GM20000 (cell line): ENCODE data around the gene CEP68.

Experiments used
- DNase-seq: peaks from one replicate; pipeline ENCODE4 v3.0.0; 2012; ENCODE audit warnings: low spot score
- TF ChIP-seq, protein P1 (sequence below): IDR thresholded peaks from 2 replicates; pipeline ENCODE4 v1.5.1; 2012; ENCODE audit warnings: mild to moderate bottlenecking, control low read depth; ENCODE audit errors: extremely low read depth, missing control alignments

Gene CEP68

DNA sequence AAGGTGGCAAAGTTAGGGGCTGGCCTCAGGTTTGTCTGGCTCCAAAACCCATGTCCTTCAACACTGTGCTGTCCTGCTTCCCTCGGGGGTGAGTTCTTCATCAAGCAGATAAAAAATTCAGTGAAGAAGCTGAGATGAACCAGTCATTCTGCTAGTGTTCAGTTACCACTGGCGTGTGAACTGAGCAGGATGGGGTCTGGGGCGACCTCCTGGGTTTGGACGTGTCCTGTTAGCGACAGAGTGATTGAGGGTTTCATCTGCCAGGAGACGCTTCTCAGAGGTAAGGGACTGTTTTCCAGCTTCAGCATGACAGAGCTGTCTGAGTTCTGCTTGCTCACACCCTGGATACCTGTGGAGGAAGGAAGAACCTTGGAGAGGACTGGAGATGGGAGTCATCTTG lies 14.6 kb downstream of the CEP68 start:
- DNase-seq, result no peak
- TF ChIP-seq, protein P1, sequence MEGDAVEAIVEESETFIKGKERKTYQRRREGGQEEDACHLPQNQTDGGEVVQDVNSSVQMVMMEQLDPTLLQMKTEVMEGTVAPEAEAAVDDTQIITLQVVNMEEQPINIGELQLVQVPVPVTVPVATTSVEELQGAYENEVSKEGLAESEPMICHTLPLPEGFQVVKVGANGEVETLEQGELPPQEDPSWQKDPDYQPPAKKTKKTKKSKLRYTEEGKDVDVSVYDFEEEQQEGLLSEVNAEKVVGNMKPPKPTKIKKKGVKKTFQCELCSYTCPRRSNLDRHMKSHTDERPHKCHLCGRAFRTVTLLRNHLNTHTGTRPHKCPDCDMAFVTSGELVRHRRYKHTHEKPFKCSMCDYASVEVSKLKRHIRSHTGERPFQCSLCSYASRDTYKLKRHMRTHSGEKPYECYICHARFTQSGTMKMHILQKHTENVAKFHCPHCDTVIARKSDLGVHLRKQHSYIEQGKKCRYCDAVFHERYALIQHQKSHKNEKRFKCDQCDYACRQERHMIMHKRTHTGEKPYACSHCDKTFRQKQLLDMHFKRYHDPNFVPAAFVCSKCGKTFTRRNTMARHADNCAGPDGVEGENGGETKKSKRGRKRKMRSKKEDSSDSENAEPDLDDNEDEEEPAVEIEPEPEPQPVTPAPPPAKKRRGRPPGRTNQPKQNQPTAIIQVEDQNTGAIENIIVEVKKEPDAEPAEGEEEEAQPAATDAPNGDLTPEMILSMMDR, result no peak

DNA sequence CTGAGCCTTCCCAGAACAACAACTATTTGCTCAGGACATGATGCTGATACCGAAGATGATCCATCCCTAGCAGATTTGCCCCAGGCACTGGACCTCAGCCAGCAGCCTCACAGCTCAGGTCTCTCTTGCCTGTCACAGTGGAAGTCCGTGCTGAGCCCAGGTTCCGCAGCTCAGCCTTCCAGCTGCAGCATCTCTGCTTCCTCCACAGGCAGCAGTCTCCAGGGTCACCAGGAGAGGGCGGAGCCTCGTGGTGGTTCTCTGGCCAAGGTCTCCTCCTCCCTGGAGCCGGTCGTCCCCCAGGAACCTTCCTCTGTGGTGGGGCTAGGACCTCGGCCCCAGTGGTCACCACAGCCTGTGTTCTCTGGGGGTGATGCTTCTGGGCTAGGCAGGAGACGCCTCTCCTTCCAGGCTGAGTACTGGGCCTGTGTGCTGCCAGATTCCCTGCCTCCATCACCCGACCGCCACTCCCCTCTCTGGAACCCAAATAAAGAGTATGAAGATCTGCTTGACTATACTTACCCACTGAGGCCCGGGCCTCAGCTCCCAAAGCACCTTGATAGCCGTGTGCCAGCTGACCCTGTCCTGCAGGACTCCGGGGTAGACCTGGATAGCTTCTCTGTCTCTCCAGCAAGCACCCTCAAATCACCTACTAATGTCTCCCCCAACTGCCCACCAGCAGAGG lies 15.4 kb downstream of the CEP68 start:
- no peak for DNase-seq
- TF ChIP-seq, protein P1, result no peak

DNA sequence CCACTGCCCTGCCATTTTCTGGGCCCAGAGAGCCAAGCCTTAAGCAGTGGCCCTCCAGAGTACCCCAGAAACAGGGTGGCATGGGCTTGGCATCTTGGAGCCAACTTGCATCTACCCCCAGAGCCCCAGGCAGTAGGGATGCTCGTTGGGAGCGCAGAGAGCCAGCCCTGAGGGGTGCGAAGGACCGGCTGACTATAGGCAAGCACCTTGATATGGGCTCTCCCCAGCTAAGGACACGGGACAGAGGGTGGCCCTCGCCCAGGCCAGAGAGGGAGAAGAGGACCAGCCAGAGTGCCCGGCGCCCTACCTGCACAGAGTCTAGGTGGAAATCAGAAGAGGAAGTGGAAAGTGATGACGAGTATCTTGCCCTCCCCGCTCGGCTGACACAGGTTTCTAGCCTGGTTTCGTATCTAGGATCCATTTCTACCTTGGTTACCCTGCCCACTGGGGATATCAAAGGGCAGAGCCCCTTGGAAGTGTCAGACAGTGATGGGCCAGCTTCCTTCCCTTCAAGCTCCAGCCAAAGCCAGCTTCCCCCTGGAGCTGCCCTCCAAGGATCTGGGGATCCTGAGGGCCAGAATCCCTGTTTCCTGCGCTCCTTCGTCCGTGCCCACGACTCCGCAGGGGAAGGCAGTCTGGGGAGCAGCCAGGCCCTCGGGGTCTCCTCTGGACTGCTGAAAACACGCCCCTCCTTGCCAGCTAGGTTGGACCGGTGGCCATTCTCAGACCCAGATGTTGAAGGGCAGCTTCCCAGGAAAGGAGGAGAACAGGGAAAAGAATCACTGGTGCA lies 16.2 kb downstream of the CEP68 start:
- DNase-seq, result no peak
- TF ChIP-seq, protein P1, result no peak

DNA sequence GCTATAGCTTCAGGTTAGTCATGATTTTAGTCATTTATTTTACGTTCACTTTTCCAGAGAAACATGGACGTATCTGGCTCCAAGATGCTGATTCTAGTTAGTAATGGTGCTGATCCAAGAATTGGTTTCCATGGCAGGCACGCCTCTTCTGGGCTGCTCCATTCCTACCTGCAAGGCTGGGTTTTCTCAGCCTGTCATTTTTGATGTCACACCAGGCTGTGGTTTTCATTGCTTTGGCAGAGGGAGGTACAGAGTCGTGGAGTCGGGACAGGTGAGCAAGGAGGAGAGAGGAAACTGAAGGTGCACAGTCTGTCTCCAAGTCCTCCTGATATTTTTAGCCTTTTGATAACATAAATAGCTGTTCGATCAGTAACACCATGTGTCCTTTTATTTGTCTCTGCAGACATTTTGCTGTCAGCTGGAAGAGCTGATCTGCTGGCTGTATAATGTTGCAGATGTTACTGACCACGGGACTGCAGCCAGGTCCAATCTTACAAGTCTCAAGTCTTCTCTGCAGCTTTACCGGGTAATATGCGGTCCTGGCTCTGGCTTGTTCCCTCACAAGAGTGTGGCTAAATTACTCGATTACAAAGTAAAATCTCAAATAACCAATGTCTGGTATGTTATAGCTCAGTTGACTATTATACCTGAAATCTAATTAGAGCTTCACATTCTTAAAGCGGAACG lies 17.8 kb downstream of the CEP68 start:
- DNase-seq, result no peak

DNA sequence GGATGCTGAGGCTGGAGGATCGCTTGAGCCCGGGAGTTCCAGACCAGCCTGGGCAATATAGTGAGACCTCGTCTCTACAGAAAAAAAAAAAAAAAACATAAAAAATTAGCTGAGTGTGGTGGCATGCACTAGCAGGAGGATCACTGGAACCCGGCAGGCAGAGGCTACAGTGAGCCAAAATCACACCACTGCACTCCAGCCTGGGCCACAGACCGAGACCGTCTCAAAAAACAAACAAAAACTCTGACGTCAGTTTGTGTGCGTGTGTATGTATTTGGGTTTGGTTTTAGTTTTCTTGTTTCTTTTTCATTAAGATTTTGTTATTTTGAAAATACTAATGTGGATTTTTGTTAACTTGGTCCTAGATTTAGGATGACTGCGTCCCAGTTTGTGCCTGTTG lies 19.0 kb downstream of the CEP68 start:
- DNase-seq, result no peak
- TF ChIP-seq, protein P1, result no peak

More for the DNA sequence above, 17.8 kb downstream of the CEP68 start:
- TF ChIP-seq, protein P1, result no peak

DNA sequence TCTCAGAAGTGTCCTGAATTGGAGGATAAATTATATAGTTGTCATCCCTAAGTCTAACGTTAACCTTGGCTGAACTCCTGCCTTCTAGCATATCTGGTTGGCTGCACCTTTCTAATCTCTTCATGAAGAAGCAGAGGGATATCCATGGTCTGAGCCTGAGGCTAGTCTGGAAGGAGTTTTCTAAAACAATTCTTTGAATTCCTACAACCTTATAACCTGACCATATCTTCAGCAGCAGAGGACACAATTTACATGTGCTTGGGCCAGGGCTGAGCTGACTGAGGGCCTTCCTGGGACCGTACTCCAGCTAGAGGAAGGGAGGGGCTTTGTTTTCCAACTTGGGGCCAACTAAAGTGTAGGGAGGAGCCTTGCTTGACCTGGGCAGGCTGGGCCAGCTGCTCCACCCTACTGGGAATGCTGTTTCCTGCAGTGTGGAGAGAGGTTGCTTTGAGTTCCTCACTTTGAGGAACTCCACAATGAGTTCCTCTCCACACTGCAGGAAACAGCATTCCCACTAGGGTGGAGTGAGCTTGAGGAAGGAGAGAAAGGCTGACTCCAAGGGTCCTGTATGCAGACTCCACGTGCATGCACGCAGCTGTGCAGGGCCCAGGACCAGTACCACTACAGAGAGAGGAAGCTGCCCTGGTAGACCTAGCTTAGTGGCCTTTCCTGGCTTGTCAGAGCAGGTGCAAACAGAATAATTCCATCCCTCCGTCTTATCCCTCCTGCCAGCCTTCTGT lies 19.6 kb downstream of the CEP68 start:
- TF ChIP-seq, protein P1, result no peak

DNA sequence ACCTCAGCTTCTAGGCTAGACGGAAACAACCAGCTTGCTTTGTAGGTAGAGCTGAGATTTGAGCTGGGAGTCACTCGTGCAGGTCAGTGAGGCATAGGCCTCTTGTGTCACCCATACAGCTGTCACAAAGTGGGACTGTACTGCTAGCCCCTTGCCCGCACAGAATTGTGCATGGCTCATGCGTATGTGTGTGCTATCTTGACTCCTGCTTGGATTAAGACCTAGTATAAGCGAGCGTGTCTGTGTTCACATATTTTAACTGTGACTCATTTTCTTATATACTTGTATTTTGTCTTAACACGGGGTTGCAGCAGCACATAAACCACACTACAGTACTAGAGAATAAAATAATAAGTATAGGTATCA lies 20.1 kb downstream of the CEP68 start:
- TF ChIP-seq, protein P1, result no peak
- no peak for DNase-seq

More for the DNA sequence above, 19.6 kb downstream of the CEP68 start:
- no peak for DNase-seq
